Measurements from ENCODE around the gene ISL1. TPM values are rescaled to one million over a fixed set of nuclear protein-coding genes. Genes with fewer than 3 reads are reported as not detected.

ISL1 gene
- total and polyA plus RNA-seq, 10 donors = 0.04 to 0.27 (median 0.09) TPM; not detected in 7

DNA sequence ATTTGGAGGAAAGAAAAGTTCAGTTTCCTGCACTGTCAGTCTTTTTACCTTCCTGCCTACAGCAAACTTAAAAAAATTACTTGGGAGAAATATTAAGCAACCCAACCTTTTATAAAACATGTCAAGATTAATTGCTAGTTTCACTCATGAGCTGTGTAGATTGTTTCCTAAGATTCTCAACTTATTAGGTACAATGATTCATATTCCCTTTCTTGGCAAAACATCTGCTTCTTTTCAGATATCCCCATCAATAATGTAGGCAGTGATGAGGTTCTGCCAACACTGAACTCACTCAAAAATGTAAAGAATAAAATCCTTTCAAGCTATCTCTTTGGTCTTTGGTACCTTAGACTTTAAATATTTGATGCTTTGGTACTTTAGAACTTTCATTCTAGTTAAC, 56.0 kb downstream of the ISL1 start:
- intact Hi-C loops (cut with DNase I; ENCODE audit: low total_unique reads) = no loop called here

More for the DNA sequence above, 56.0 kb downstream of the ISL1 start:
- H3K27ac ChIP-seq = no peak overlapping the region
- no peaks in the 10 kb centered on the region for H3K36me3 ChIP-seq
- DNase-seq = no peak
- no peaks in the 10 kb centered on the region for H3K4me1 ChIP-seq
- H3K4me3 ChIP-seq = no peak overlapping the region
- H3K27me3 ChIP-seq (replicated peaks in 1 of 7) = no peaks in the 10 kb centered on the region
- no peaks in the 10 kb centered on the region for H3K9me3 ChIP-seq
- TF ChIP-seq POLR2A (IDR thresholded peaks at IDR 0.05) (no peak), POLR2AphosphoS5 (IDR thresholded peaks at IDR 0.05) (no peak)
- TF ChIP-seq, protein P1, sequence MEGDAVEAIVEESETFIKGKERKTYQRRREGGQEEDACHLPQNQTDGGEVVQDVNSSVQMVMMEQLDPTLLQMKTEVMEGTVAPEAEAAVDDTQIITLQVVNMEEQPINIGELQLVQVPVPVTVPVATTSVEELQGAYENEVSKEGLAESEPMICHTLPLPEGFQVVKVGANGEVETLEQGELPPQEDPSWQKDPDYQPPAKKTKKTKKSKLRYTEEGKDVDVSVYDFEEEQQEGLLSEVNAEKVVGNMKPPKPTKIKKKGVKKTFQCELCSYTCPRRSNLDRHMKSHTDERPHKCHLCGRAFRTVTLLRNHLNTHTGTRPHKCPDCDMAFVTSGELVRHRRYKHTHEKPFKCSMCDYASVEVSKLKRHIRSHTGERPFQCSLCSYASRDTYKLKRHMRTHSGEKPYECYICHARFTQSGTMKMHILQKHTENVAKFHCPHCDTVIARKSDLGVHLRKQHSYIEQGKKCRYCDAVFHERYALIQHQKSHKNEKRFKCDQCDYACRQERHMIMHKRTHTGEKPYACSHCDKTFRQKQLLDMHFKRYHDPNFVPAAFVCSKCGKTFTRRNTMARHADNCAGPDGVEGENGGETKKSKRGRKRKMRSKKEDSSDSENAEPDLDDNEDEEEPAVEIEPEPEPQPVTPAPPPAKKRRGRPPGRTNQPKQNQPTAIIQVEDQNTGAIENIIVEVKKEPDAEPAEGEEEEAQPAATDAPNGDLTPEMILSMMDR (IDR thresholded peaks at IDR 0.05 in 8 of 11, conservative IDR thresholded peaks at IDR 0.05 in 3 of 11) = no peak

Data from spleen (tissue), 11 donors.